CD1c-positive myeloid dendritic cell (primary cell): ENCODE measurements around the gene NMT1.
"Not testable (repeated sequence)": the region's sequence is repeated elsewhere in the genome, so short reads cannot be mapped to it uniquely, and the experiment has no call there.

Source experiments
- DNase-seq: peaks from one replicate; pipeline ENCODE4 v3.0.0-alpha.2; 2016; ENCODE audit errors: extremely low spot score

The NMT1 gene

DNA sequence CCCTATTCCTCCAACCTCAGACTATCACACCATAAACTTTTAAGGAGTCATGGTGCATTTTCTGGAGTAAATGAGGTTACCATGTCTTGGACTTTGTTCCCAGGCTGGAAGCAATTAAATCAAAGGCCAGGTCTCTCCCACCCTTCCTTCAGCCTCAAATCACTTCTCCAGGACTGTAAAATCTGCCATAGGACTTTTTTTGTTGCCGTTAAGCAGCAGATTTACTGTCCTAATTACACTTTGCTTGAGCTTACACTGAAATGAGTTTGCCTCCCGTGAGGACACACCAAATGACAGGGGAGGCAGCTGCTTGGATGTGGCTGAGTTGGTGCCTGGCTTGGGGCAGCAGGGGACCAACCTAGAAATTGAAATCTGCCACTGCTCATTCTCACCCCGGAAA lies 24.4 kb upstream of the NMT1 start:
- DNase-seq = no peak

- DNase-seq = no peak
Measured at GRCh38 chr17:45038728-45039634, 22.1 kb upstream of the NMT1 start.

DNA sequence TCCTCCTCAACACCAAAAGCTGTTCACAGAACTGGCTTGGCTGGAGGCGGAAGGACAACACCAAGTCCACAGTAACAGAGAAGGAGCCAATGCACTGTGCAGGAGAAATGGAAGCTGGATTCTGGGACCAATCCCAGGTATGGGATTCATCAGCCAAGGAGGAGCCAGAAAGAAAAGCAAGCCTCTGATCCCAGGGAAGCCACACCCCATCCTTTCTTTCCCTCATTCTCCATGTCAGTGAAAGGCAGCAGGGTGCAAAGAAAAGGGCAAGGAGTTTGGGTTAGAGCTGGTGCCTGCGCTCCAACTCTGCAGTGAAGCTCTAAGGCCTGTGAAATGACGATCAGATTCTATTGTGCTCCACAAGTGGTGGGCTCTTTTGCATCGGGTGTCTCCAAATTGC lies 20.7 kb upstream of the NMT1 start:
- no peak for DNase-seq

- no peak for DNase-seq
Measured at GRCh38 chr17:45042346-45043120, 18.6 kb upstream of the NMT1 start.

GRCh38 chr17:45043813-45044540 lies 17.1 kb upstream of the NMT1 start:
- no peak for DNase-seq

DNA sequence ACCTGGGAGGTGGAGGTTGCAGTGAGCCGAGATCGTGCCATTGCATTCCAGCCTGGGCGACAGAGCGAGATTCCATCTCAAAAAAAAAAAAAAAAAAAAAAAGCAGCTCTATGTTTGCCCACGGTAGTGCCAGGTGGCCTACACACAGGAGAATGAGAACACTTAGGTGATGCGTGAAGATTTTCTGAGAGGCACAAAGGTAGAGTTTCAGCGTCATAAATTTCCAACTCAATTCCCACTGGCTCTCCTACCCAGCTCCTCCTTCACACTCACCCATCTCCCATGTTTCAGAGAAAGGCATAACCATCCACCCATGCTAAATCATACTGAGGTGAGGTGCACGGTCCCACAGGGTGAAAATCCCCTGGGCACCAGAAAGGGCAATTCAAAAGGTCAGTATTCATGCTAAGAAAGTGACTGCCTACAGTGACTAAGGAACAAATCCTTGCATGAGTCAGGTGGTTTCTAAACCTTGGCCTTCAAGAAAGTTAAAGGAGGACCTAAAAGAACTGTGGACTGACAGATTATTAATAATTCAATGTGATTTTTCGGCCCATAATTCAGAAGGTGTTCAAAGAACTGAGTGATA lies 14.5 kb upstream of the NMT1 start:
- no peak for DNase-seq

- no peak for DNase-seq
Measured at GRCh38 chr17:45048795-45049563, 12.1 kb upstream of the NMT1 start.

DNA sequence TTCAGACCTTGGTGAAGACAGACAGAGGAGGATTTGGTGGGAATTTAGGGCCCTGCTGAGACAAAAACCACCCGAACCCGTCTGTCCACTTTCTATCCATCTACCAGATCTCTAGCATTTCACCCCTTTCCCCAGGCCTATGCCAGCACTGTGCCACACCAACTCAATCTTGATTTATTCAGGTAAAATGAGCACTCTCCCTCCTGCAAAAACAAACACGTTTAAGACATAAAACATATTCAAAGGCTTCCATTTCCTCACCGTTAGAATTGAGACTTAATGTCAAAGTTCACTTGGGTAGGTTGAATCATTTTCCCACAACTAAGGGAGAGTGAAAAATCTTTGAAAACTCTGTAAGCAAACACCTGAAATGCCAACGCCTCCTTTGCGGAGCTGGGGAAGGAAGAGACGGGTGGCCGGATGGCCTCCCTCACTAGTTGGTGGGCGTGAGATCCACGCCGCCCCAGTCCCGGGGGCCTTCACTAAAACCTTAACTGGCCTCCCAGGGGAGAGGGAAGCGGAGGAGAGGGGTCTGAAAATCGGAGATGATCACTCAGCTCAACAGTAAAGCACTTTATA lies 10.5 kb upstream of the NMT1 start:
- DNase-seq = peak; percentile 30

GRCh38 chr17:45051060-45051719 lies 9.9 kb upstream of the NMT1 start, which contains the start of gene DCAKD:
DCAKD (minus strand) TSS chr17:45051632; CDS start chr17:45034885, 16,747 bp downstream.
- DNase-seq = peak; percentile 98

GRCh38 chr17:45051720-45052051 lies 9.4 kb upstream of the NMT1 start:
- DNase-seq = not testable (repeated sequence)

- DNase-seq = peak; percentile 18
Measured at GRCh38 chr17:45052052-45052772, 8.9 kb upstream of the NMT1 start.

DNA sequence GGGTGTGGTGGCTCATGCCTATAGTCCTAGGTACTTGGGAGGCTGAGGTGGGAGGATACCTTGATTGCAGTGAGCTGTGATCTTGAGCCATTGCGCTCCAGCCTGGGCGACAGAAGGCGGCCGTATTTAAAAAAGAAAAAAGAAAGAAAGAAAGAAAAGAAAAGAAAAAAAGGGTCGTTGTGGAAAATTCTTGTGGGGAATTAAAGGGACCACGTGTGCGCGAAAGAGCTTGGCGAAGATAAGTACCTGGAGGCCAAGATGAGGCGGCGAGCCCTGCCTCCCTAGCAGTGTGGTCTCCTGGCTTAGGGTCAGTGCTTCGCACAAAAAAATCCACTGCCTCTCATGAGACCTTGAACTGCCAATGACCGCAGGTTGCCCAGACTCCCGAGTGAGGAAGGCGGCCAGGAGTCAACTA lies 728 bp upstream of the NMT1 start:
- DNase-seq = no peak

GRCh38 chr17:45061606-45062205 lies 589 bp downstream of the NMT1 start:
- DNase-seq = no peak

DNA sequence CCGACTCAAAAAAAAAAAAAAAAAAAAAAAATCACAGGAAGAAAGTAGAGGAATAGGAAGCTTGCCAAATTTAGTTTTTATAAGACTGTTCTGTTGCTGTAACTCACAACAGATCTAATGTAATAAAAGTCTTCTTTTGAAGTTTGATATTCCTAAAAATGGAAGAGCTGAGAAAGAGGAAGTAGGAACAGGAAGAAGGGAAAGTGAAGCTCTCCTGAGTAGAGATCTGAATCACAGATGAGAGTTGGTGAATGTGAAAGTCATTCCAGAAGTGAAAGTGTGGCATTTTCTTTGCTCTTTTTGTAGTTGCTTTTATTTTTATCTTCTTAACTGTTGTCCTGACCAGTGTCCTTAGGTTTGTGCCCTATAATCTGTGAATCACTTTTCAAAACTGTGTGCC lies 2.1 kb downstream of the NMT1 start:
- DNase-seq = peak; percentile 40

DNA sequence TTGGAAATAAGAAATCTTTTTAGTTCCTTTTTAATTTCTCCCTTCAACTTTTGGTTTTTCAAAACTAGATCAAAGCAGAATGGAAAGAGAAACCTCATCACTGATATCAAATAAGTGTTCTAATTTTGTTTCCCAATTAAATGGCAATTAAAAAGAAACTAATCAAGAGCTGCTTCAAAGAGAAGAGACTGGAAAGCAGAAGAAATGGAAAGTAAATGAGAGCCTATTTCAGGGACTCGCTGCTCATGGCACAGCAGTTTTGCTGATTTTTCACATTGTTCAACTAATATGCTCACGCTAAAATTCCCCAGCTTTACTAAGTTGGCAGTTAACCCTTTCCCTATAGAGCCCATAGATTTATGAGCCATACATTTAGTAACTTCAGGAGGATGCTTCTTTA lies 6.5 kb downstream of the NMT1 start:
- DNase-seq = no peak

GRCh38 chr17:45070001-45070400 lies 8.9 kb downstream of the NMT1 start:
- DNase-seq = no peak

DNA sequence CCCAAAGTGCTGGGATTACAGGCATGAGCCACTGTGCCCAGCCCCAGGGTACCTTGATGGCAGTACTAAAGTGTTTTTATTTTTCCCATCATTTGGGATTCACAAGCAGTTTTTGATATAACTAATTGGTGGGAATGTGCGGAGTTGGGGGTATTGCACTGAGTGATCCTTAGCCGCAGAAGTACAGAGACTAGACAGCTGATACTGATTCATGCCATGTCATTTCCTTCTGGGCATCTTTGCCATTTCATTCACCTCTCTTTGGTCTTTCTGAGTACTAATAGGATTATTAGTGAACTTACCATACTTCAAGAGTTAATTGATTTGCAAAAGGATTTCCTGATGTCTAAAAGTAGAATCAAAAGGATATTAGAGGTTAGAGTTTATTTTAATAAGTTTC lies 9.7 kb downstream of the NMT1 start:
- DNase-seq = no peak

- DNase-seq = no peak
Measured at GRCh38 chr17:45073414-45074070, 12.4 kb downstream of the NMT1 start.

DNA sequence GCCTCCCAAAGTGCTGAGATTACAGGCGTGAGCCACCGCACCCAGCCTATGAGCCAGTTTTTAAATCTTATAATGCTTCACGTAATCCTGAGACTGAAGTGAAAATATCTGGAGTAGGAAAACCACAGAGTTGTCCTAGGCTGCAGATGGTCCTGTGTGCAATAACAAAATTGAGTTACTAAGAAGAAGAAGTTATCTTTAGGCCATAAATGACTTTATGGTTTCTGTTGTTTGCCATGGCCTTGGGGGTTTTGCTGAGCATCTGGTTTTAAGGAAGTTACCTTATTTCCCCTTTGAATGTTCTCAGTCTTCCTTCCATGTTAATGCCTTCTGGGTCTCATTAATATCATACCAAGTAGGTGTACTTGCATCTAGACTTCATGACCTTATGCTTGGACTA lies 16.5 kb downstream of the NMT1 start:
- DNase-seq = peak; percentile 74
